ENCODE data around the gene PTPRD. TPM values are rescaled to one million over a fixed set of nuclear protein-coding genes. Genes with fewer than 3 reads are reported as not detected.
"Not testable (repeated sequence)": the region's sequence is repeated elsewhere in the genome, so short reads cannot be mapped to it uniquely, and the experiment has no call there.

The PTPRD gene
- total RNA-seq, 1 experiment from 2014 or later, result 70.1 TPM

DNA sequence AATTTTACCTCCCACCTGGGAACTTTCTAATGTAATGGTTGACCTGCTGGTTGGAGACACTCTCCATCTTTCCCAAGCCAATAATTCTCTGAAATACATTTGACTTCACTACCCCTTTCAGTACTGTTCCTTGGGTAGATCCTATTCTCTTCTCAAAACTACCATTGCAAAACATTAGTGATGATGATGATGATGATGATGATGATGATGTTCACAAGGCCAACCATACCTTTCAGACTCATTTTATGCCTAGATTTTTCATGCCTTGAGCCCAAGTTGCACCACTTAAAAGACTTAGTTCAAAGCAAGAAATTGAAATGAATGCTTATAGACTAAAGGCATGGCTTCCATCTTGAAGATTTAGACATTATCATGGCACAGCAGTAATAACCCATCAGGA lies 1672.2 kb downstream of the PTPRD start:
- Mint-ChIP-seq H3K36me3 (ENCODE audit: insufficient read depth, unreplicated experiment) (no peaks in the 10 kb centered on the region), H3K9me3 (ENCODE audit: unreplicated experiment) (no peaks in the 10 kb centered on the region), H3K27me3 (ENCODE audit: insufficient read depth, unreplicated experiment) (peaks cover 12% of the 10 kb centered on the region), H3K4me3 (ENCODE audit: unreplicated experiment) (no peak overlapping the region), H3K4me1 (ENCODE audit: low read depth, unreplicated experiment) (no peaks in the 10 kb centered on the region), H3K27ac (ENCODE audit: unreplicated experiment) (no peak overlapping the region)
- intact Hi-C loops (cut with micrococcal nuclease; ENCODE audit: unreplicated experiment), result no loop called here
- DNase-seq, result no peak
- Histone ChIP-seq H3K9me3 (no peaks in the 10 kb centered on the region), H3K27me3 (replicated peaks; ENCODE audit: control insufficient read depth, insufficient read depth, low read length) (no peaks in the 10 kb centered on the region), H3K36me3 (ENCODE audit: control insufficient read depth, insufficient read depth, low read length) (no peaks in the 10 kb centered on the region), H3K4me1 (no peaks in the 10 kb centered on the region), H3K4me3 (ENCODE audit: low read depth, low read length) (no peak overlapping the region)
- TF ChIP-seq, protein P1, sequence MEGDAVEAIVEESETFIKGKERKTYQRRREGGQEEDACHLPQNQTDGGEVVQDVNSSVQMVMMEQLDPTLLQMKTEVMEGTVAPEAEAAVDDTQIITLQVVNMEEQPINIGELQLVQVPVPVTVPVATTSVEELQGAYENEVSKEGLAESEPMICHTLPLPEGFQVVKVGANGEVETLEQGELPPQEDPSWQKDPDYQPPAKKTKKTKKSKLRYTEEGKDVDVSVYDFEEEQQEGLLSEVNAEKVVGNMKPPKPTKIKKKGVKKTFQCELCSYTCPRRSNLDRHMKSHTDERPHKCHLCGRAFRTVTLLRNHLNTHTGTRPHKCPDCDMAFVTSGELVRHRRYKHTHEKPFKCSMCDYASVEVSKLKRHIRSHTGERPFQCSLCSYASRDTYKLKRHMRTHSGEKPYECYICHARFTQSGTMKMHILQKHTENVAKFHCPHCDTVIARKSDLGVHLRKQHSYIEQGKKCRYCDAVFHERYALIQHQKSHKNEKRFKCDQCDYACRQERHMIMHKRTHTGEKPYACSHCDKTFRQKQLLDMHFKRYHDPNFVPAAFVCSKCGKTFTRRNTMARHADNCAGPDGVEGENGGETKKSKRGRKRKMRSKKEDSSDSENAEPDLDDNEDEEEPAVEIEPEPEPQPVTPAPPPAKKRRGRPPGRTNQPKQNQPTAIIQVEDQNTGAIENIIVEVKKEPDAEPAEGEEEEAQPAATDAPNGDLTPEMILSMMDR (IDR thresholded peaks at IDR 0.05; ENCODE audit: insufficient read depth in 1 of 2, low read depth in 1 of 2, low read length in 1 of 2, severe bottlenecking in 1 of 2, unreplicated experiment in 1 of 2), result no peak
- BruUV-seq (replicated peaks), result no TSS peak
- CTCF ChIA-PET, result no interaction called here
- POLR2A ChIA-PET, result no interaction called here

DNA sequence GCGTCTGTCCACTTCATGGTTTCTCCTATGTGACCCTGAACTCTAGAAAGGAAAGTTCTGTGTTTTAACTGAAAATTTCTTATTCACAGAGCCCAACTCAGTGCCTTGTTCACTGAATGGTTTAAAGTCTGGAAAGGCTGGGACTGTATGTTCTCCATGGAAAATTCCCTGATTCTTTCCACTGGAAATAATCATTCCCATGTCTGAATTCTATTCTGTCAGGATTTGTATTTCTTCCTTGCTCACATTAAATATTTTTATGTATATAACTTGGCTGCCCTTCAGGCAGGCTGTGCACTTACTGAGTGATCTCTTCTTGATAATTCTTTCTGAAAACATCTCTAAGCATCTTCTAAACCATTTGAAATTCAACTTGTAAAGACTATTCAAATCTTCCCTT lies 1686.3 kb downstream of the PTPRD start:
- peaks cover under 1% of the 10 kb centered on the region for H3K27me3 Mint-ChIP-seq (ENCODE audit: insufficient read depth, unreplicated experiment)
- H3K4me3 Mint-ChIP-seq (ENCODE audit: unreplicated experiment), result no peak overlapping the region
- H3K9me3 ChIP-seq, result no peaks in the 10 kb centered on the region
- TF ChIP-seq, protein P1 (IDR thresholded peaks at IDR 0.05; ENCODE audit: insufficient read depth in 1 of 2, low read depth in 1 of 2, low read length in 1 of 2, severe bottlenecking in 1 of 2, unreplicated experiment in 1 of 2), result no peak
- no peak overlapping the region for H3K27ac Mint-ChIP-seq (ENCODE audit: unreplicated experiment)
- no peaks in the 10 kb centered on the region for H3K9me3 Mint-ChIP-seq (ENCODE audit: unreplicated experiment)
- H3K36me3 ChIP-seq (ENCODE audit: control insufficient read depth, insufficient read depth, low read length), result no peaks in the 10 kb centered on the region
- H3K4me1 Mint-ChIP-seq (ENCODE audit: low read depth, unreplicated experiment), result no peaks in the 10 kb centered on the region
- POLR2A ChIA-PET, result no interaction called here
- BruUV-seq (replicated peaks), result no TSS peak
- CTCF ChIA-PET, result no interaction called here
- H3K4me1 ChIP-seq, result no peaks in the 10 kb centered on the region
- no peak for DNase-seq
- intact Hi-C loops (cut with micrococcal nuclease; ENCODE audit: unreplicated experiment), result no loop called here
- no peaks in the 10 kb centered on the region for H3K27me3 ChIP-seq (replicated peaks; ENCODE audit: control insufficient read depth, insufficient read depth, low read length)
- H3K4me3 ChIP-seq (ENCODE audit: low read depth, low read length), result no peak overlapping the region
- H3K36me3 Mint-ChIP-seq (ENCODE audit: insufficient read depth, unreplicated experiment), result no peaks in the 10 kb centered on the region

DNA sequence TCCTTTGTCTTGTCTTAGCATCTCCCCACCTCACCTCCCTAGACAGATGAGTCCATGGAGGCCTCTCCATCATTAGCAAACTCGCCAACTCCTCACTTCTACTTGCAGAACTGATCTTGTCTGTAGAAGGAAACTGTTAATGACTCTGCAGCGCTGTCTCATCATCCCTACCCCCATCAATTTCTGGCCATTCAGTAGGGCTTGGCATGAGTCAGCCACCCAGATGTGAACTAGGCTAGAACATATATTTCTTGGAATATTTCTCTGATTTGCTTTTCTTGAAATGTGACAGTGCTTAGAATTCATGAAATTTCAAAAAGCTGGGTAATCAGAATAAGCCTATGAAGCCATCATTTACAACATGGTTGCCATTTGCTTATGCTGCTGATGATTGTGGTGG lies 1688.2 kb downstream of the PTPRD start:
- BruUV-seq (replicated peaks), result no TSS peak
- DNase-seq, result no peak
- intact Hi-C loops (cut with micrococcal nuclease; ENCODE audit: unreplicated experiment), result no loop called here
- Mint-ChIP-seq H3K4me1 (ENCODE audit: low read depth, unreplicated experiment) (no peaks in the 10 kb centered on the region), H3K27ac (ENCODE audit: unreplicated experiment) (no peak overlapping the region), H3K36me3 (ENCODE audit: insufficient read depth, unreplicated experiment) (no peaks in the 10 kb centered on the region), H3K27me3 (ENCODE audit: insufficient read depth, unreplicated experiment) (no peaks in the 10 kb centered on the region), H3K9me3 (ENCODE audit: unreplicated experiment) (no peaks in the 10 kb centered on the region), H3K4me3 (ENCODE audit: unreplicated experiment) (no peak overlapping the region)
- ChIA-PET CTCF (no interaction called here), POLR2A (no interaction called here)
- TF ChIP-seq, protein P1 (IDR thresholded peaks at IDR 0.05; ENCODE audit: insufficient read depth in 1 of 2, low read depth in 1 of 2, low read length in 1 of 2, severe bottlenecking in 1 of 2, unreplicated experiment in 1 of 2), result no peak
- Histone ChIP-seq H3K27me3 (replicated peaks; ENCODE audit: control insufficient read depth, insufficient read depth, low read length) (no peaks in the 10 kb centered on the region), H3K4me1 (no peaks in the 10 kb centered on the region), H3K4me3 (ENCODE audit: low read depth, low read length) (no peak overlapping the region), H3K9me3 (no peaks in the 10 kb centered on the region), H3K36me3 (ENCODE audit: control insufficient read depth, insufficient read depth, low read length) (no peaks in the 10 kb centered on the region)

DNA sequence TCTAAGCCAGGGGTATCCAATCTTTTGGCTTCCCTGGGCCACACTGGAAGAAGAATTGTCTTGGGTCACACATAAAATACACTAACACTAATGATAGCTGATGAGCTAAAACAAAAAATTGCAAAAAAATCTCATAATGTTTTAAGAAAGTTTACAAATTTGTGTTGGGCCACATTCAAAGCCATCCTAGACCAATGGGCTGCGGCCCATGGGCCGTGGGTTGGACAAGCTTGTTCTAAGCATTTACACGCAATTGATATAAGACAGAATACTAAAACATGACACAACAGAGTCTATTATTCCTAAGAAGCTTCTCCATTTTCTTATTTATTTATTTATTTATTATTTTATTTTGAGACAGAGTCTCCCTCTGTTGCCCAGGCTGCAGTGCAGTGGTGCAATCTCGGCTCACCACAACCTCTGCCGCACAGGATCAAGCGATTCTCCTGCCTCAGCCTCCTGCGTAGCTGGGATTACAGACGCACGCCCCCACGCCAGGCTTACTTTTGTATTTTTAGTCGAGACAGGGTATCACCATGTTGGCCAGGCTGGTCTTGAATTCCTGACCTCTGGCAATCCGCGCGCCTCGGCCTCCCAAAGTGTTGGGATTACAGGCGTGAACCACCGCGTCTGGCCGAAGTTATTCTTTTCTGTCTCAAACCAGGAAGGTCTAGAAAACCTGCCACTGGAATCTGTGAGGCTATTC lies 1692.2 kb downstream of the PTPRD start:
- H3K4me3 ChIP-seq (ENCODE audit: low read depth, low read length); H3K36me3 ChIP-seq (ENCODE audit: control insufficient read depth, insufficient read depth, low read length); intact Hi-C loops (cut with micrococcal nuclease; ENCODE audit: unreplicated experiment); H3K9me3 Mint-ChIP-seq (ENCODE audit: unreplicated experiment); H3K27me3 Mint-ChIP-seq (ENCODE audit: insufficient read depth, unreplicated experiment); H3K27ac Mint-ChIP-seq (ENCODE audit: unreplicated experiment); H3K27me3 ChIP-seq (replicated peaks; ENCODE audit: control insufficient read depth, insufficient read depth, low read length); H3K36me3 Mint-ChIP-seq (ENCODE audit: insufficient read depth, unreplicated experiment); H3K9me3 ChIP-seq; POLR2A ChIA-PET; H3K4me1 Mint-ChIP-seq (ENCODE audit: low read depth, unreplicated experiment); CTCF ChIA-PET; DNase-seq; BruUV-seq (replicated peaks); H3K4me3 Mint-ChIP-seq (ENCODE audit: unreplicated experiment); H3K4me1 ChIP-seq: not testable (repeated sequence)
